GM12878 (cell line): Measurements from ENCODE around the gene ADAMTSL2.

Source experiments
- CEBPB ChIP-seq, 2 experiments: fragments of 150-350 bp in 1 of 2; IDR thresholded peaks; 2 replicates each; pipeline ENCODE4 v1.6.1; 2012 to 2014; ENCODE audit warnings: low read depth in 2 of 2, low read length in 2 of 2, borderline replicate concordance in 1 of 2, inconsistent platforms in 1 of 2
- EGR1 ChIP-seq, 2 experiments: IDR thresholded peaks; 1 replicate in 1 of 2; 2 replicates in 1 of 2; pipeline ENCODE4 v1.6.1; 2011 to 2012; ENCODE audit warnings: low read depth in 2 of 2, low read length in 2 of 2, borderline replicate concordance in 1 of 2, mild to moderate bottlenecking in 1 of 2, moderate library complexity in 1 of 2
- ETV6 ChIP-seq, 2 experiments: fragments of 450-650 bp in 1 of 2; IDR thresholded peaks in 1 of 2; conservative IDR thresholded peaks in 1 of 2; 2 replicates each; pipeline ENCODE4 v1.6.1; 2014; ENCODE audit warnings: antibody characterized with exemption in 1 of 2, borderline replicate concordance in 1 of 2, low read depth in 1 of 2, mild to moderate bottlenecking in 1 of 2, moderate library complexity in 1 of 2
- RAD21 ChIP-seq: IDR thresholded peaks from 2 replicates; pipeline ENCODE4 v1.6.1; 2011; ENCODE audit warnings: mild to moderate bottlenecking, low read depth, low read length, moderate library complexity; ENCODE audit not compliant: insufficient read depth
- RCOR1 ChIP-seq: conservative IDR thresholded peaks from 2 replicates; pipeline ENCODE4 v1.6.1; 2012; ENCODE audit warnings: low read depth, low read length, improper control_type of control experiment
- USF2 ChIP-seq: IDR thresholded peaks from 2 replicates; pipeline ENCODE4 v1.6.1; 2011; ENCODE audit warnings: low read depth, low read length, improper control_type of control experiment, borderline replicate concordance
- YBX1 ChIP-seq: fragments of 450-650 bp; IDR thresholded peaks from 2 replicates; pipeline ENCODE4 v1.6.1; 2016; ENCODE audit warnings: antibody characterized with exemption
- TF ChIP-seq, protein P1 (sequence below), 3 experiments: IDR thresholded peaks in 2 of 3; conservative IDR thresholded peaks in 1 of 3; 2 replicates each; pipeline ENCODE4 v1.5.1; 2011; ENCODE audit warnings: low read depth in 3 of 3, low read length in 3 of 3, mild to moderate bottlenecking in 3 of 3, control low read depth in 2 of 3, moderate library complexity in 2 of 3, inconsistent platforms in 1 of 3, mixed read lengths in 1 of 3; ENCODE audit not compliant: control insufficient read depth in 2 of 3, insufficient read depth in 1 of 3; ENCODE audit errors: extremely low read depth in 1 of 3

- TF ChIP-seq, protein P1, sequence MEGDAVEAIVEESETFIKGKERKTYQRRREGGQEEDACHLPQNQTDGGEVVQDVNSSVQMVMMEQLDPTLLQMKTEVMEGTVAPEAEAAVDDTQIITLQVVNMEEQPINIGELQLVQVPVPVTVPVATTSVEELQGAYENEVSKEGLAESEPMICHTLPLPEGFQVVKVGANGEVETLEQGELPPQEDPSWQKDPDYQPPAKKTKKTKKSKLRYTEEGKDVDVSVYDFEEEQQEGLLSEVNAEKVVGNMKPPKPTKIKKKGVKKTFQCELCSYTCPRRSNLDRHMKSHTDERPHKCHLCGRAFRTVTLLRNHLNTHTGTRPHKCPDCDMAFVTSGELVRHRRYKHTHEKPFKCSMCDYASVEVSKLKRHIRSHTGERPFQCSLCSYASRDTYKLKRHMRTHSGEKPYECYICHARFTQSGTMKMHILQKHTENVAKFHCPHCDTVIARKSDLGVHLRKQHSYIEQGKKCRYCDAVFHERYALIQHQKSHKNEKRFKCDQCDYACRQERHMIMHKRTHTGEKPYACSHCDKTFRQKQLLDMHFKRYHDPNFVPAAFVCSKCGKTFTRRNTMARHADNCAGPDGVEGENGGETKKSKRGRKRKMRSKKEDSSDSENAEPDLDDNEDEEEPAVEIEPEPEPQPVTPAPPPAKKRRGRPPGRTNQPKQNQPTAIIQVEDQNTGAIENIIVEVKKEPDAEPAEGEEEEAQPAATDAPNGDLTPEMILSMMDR (IDR thresholded peaks at IDR 0.05 in 2 of 3, conservative IDR thresholded peaks at IDR 0.05 in 1 of 3; ENCODE audit: control insufficient read depth in 2 of 3, extremely low read depth in 1 of 3, insufficient read depth in 1 of 3, low read depth in 3 of 3, low read length in 3 of 3): no peak
- TF ChIP-seq RAD21 (no peak), CEBPB (IDR thresholded peaks at IDR 0.05; ENCODE audit: borderline replicate concordance in 1 of 2, low read depth in 2 of 2, low read length in 2 of 2) (no peak), YBX1 (no peak), EGR1 (IDR thresholded peaks at IDR 0.05; ENCODE audit: borderline replicate concordance in 1 of 2, low read depth in 2 of 2, low read length in 2 of 2) (no peak), USF2 (no peak), RCOR1 (no peak), ETV6 (conservative IDR thresholded peaks at IDR 0.05 in 1 of 2, IDR thresholded peaks at IDR 0.05 in 1 of 2; ENCODE audit: borderline replicate concordance in 1 of 2, low read depth in 1 of 2) (no peak)
Observed at GRCh38 chr9:133509179-133510083, 25.1 kb upstream of the ADAMTSL2 start.
